Muscle layer of colon (tissue), 2 donors: ENCODE measurements around the gene WNT1.

Experiments
- H3K27ac ChIP-seq: one replicate; pipeline ENCODE4 v1.7.0; 2013; ENCODE audit warnings: low read depth, mild to moderate bottlenecking, low read length, moderate library complexity
- H3K27me3 ChIP-seq, 2 donors: one replicate each; pipeline ENCODE4 v1.7.0; 2013; ENCODE audit warnings: low read length in 2 of 2, mild to moderate bottlenecking in 2 of 2; ENCODE audit not compliant: insufficient read depth in 2 of 2, control insufficient read depth in 1 of 2
- H3K36me3 ChIP-seq: one replicate; pipeline ENCODE4 v1.7.0; 2013; ENCODE audit warnings: mild to moderate bottlenecking, low read length; ENCODE audit not compliant: insufficient read depth
- H3K4me1 ChIP-seq: one replicate; pipeline ENCODE4 v1.7.0; 2013; ENCODE audit warnings: mild to moderate bottlenecking, low read length; ENCODE audit not compliant: insufficient read depth
- H3K4me3 ChIP-seq, 2 donors: one replicate each; pipeline ENCODE4 v1.7.0; 2013; ENCODE audit warnings: low read length in 2 of 2, low read depth in 1 of 2, mild to moderate bottlenecking in 1 of 2, moderate library complexity in 1 of 2
- H3K9ac ChIP-seq: one replicate; pipeline ENCODE4 v1.7.0; 2013; ENCODE audit warnings: low read length
- H3K9me3 ChIP-seq: one replicate; pipeline ENCODE4 v1.7.0; 2013; ENCODE audit warnings: mild to moderate bottlenecking, low read length
- donor health status: abdominal sarcoma.
- donor health status: Adenocarcinoma of cecum.

Gene WNT1

DNA sequence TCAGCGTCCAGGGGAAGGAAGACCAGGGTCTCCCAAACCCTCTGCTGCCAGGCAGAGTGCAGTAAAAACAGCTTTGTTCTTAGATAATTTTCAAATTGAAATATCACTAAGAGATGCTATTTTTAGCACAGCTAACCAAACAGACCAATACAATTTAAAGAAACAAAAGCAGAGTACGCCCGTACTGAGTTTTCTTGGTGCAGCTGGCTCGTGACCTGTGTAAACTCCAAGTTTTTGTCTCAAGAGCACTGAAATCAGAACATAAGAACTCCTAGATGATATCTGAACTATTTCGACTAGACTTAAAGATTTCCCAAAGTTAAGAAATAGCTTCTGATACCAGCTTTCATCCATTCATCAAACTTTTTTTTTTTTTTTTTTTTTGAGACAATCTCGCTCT lies 31.2 kb upstream of the WNT1 start:
- no peak overlapping the region for H3K4me3 ChIP-seq
- no peaks in the 10 kb centered on the region for H3K27me3 ChIP-seq
- H3K4me1 ChIP-seq = peaks cover 5% of the 10 kb centered on the region
- no peak overlapping the region for H3K9ac ChIP-seq
- H3K9me3 ChIP-seq = no peaks in the 10 kb centered on the region
- no peak overlapping the region for H3K27ac ChIP-seq
- peaks cover 5% of the 10 kb centered on the region for H3K36me3 ChIP-seq

DNA sequence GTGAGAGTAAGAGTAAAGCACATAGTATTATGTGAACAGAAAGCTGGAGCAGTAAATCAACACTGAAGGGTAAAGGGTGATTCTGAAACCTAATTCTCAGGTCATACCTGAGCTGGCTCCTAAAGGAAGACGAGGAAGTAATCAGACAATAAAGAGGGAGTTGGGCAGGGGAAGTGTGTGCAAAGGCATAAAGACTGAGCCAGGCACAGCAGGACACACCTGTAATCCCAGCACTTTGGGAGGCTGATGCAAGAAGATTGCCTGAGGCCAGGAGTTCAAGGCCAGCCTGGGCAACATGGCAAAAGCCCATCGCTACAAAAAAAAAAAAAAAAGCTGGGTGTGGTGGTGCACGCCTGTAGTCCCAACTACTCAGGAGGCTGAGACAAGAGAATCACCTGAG lies 30.4 kb upstream of the WNT1 start:
- H3K4me1 ChIP-seq = peaks cover 5% of the 10 kb centered on the region
- peaks cover 5% of the 10 kb centered on the region for H3K36me3 ChIP-seq
- no peak overlapping the region for H3K9ac ChIP-seq
- H3K4me3 ChIP-seq = no peak overlapping the region
- H3K27ac ChIP-seq = no peak overlapping the region
- no peaks in the 10 kb centered on the region for H3K9me3 ChIP-seq
- H3K27me3 ChIP-seq = no peaks in the 10 kb centered on the region

DNA sequence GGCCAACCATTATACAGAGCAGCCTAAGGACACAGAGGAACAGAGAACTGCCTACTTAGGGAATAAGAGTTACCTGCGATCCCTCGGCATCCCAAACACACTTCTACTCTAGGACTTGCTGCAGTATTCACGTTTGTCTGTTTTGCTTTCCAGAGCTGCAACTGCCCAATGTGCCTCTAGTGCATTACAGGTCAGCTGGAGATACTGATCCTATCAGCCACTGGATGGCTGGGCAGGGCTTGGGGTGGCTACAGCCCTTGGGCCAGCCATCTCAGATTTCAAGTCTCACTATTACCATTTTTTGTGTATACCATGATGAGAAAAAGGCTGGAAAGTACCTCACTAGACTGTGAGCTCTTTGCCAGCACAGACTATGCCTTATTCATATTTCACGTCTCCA lies 25.4 kb upstream of the WNT1 start:
- Histone ChIP-seq H3K9me3 (no peaks in the 10 kb centered on the region), H3K27me3 (no peaks in the 10 kb centered on the region), H3K4me3 (no peak overlapping the region), H3K27ac (no peak overlapping the region), H3K4me1 (peaks cover 14% of the 10 kb centered on the region), H3K36me3 (no peaks in the 10 kb centered on the region), H3K9ac (no peak overlapping the region)

DNA sequence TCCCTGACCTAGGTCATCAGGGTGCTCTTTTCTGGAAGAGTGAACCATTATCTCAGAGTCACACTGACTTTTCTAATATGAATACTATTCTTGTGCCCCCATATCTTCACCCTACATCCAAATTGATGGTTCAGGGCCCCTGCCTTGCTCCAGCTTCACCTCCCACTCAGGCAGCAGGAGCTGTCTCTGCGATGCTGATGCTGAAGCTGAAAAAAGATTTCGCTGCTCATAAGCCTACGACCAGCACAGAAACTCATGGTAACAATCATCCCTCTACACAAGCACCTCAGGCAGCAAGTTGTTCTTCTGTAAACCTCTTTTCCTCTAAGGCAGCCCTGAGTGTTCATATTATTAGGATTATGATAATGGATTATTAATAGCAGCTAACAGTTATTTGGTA lies 24.1 kb upstream of the WNT1 start:
- Histone ChIP-seq H3K4me3 (no peak overlapping the region), H3K9ac (no peak overlapping the region), H3K27me3 (no peaks in the 10 kb centered on the region), H3K4me1 (peaks cover 18% of the 10 kb centered on the region), H3K9me3 (no peaks in the 10 kb centered on the region), H3K36me3 (no peaks in the 10 kb centered on the region), H3K27ac (no peak overlapping the region)

DNA sequence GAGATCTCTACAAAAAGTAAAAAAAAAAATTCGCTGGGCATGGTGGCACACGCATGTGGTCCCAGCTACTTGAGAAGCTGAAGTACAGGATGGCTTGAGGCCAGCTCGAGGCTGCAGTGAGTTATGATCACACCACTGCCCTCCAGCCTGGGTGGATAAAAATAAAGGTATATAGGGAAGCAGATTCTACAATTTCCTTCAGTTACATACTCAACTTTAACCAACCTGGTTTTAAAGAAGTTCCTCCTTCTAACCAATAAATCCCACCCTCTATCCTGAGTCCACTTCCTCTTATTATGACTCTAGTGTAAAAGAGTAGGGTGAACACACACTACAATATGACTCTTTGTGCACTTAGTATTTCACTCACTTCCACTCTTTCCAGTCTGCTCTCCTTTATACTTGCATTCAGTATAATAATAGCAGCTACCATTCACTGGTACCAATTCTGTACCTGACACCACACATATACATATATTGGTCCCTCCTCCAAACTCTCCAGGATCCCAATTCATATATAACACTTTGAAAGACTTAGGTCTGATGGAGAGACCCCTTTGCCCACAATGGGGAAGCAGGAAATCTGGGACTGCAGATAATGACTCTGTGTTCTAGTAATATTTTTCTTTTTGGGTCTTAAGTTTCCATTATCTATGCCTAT lies 23.2 kb upstream of the WNT1 start:
- Histone ChIP-seq H3K36me3 (no peaks in the 10 kb centered on the region), H3K9ac (no peak overlapping the region), H3K4me1 (peaks cover 18% of the 10 kb centered on the region), H3K4me3 (no peak overlapping the region), H3K27me3 (no peaks in the 10 kb centered on the region), H3K27ac (no peak overlapping the region), H3K9me3 (no peaks in the 10 kb centered on the region)

DNA sequence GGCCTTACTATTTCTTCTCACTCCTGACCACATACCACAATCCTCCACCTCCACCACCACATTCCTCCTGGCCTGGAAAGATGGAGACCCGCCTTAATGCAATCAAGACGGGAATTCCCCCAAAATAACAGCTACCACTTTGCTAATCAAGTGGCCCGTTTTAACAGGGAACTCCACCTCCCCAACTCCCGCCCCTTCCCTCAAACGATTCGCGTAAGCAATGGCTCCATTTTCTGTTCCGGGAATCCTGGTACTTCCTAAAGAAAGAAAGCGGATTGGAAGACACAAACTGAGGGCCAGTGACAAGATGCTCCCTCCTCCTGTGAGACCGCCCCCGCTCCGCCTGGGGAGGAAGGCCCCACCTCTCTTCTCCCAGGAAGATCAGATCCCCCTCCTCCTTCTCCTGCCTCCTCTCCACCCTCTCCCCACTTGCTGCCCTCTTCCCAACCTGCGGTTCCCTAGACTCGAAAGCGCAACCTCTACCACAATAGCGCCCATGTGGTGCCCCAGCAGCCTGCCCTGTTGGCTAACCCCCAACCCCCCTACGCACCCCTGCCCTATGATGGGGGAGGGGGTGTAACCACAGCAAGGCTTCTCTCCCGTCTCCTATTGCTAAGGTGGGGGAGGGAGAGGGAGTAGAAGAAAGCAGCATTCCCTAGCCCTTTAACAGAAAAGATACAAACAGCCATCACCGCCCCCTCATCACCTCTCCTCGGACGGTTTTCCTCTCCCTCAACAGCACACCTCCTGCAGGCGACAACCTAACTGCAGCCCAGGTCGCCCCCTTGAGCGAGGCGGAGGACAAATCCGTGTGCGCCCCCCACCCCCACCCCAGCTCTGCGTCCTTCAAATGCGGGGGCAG lies 21.6 kb upstream of the WNT1 start:
- H3K27ac ChIP-seq = peak overlapping the region; percentile 88
- H3K9ac ChIP-seq = peak overlapping the region; percentile 66
- peaks cover 18% of the 10 kb centered on the region for H3K4me1 ChIP-seq
- H3K36me3 ChIP-seq = no peaks in the 10 kb centered on the region
- peak overlapping the region; percentile 92 to 94 for H3K4me3 ChIP-seq
- H3K27me3 ChIP-seq = no peaks in the 10 kb centered on the region
- no peaks in the 10 kb centered on the region for H3K9me3 ChIP-seq

DNA sequence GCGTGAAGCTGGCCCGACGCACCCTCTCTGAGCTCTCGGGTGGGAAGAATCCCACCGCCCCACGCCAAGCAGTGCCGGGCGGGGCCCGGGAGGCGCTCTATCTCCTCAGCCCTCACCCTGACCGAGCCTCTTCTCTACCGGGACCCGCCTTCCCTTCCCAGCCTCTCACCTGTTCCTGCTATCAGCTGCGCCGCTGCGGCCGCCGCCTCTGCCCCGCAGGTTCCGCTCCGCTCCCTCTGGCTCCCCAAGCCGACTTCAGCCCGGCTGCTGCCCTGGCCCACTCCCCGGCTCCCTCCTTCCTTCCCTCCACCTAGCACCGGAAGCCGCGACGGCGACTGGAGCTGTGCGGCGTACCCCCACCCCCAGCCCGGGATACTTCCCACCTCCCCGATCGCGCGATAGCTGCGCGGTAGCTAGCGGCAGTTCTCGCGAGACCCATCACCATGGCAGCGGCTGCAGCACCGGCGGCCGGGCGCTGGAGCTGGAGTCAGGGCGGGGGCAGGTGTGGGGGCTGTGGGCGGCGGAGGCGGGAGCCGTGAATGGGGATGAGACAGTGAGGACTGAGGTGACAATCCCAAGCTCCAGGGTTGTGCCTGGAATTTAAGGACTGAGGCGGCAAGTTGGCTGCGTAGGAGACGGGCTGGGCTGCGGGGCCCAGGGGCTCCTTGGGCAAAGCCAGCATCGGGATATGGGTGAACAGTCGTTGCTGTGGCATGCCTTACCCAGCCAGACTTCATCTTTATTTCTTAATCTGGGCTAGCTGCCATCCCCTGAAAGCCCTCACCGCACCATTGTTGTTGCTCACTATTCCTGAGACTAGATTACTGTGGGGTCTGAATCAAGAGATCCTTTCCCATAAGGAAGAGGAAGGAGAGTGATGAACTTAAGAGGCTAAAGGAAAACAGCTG lies 20.7 kb upstream of the WNT1 start, which contains the start of gene ARF3:
TSS of gene ARF3 (minus strand) at position 347 of the 908 bp plus-strand sequence. CDS start 16,392 bp downstream, outside the sequence.
- Histone ChIP-seq H3K4me1 (peaks cover 18% of the 10 kb centered on the region), H3K27me3 (no peaks in the 10 kb centered on the region), H3K9ac (peak within 1 kb of the TSS; percentile 66), H3K9me3 (no peaks in the 10 kb centered on the region), H3K27ac (peak within 1 kb of the TSS; percentile 88), H3K4me3 (peak within 1 kb of the TSS; percentile 92 to 94), H3K36me3 (no peaks in the 10 kb centered on the region)

DNA sequence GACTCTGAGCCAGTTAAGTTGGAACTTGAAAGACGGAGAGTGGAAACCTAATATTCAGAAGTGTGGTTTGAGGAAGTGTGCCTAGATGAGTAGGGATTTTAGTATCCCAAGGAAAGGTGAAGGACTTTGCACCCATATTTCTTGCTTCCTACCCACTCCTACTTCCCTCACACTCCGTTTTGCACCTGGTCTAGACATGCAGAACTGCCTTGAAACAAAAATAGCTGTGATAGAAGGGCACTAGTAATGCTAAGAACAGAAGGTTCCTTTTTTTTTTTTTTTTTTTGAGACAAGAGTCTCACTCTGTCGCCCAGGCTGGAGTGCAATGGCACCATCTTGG lies 20.1 kb upstream of the WNT1 start:
- H3K27ac ChIP-seq = no peak overlapping the region

DNA sequence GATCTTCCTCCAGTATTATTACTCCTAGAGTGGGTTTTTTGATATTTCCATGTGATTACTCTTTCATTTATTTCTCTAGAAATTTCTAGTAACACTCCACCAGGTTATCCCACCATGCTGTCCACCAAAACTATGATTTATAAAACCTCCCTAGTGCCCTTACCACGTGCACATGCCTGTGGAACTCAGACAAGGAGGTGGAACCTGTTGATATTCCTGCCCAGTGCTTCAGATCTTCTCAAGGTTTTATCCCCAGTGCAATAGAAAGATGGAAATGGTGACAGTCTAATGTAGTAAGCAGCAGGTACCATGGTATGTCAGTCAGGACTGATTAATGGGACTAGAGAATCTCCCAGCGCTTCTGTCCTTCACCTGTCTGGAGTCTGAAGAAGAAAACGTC lies 17.3 kb upstream of the WNT1 start:
- no peak overlapping the region for H3K4me3 ChIP-seq
- no peak overlapping the region for H3K9ac ChIP-seq
- H3K36me3 ChIP-seq = no peaks in the 10 kb centered on the region
- peaks cover 10% of the 10 kb centered on the region for H3K4me1 ChIP-seq
- no peak overlapping the region for H3K27ac ChIP-seq
- H3K27me3 ChIP-seq = no peaks in the 10 kb centered on the region
- no peaks in the 10 kb centered on the region for H3K9me3 ChIP-seq

More for the DNA sequence above, 20.1 kb upstream of the WNT1 start:
- no peak overlapping the region for H3K9ac ChIP-seq
- H3K27me3 ChIP-seq = no peaks in the 10 kb centered on the region
- H3K9me3 ChIP-seq = no peaks in the 10 kb centered on the region
- H3K36me3 ChIP-seq = no peaks in the 10 kb centered on the region
- H3K4me1 ChIP-seq = peaks cover 18% of the 10 kb centered on the region
- peak overlapping the region in 1 of 2 donors; percentile 94 for H3K4me3 ChIP-seq

DNA sequence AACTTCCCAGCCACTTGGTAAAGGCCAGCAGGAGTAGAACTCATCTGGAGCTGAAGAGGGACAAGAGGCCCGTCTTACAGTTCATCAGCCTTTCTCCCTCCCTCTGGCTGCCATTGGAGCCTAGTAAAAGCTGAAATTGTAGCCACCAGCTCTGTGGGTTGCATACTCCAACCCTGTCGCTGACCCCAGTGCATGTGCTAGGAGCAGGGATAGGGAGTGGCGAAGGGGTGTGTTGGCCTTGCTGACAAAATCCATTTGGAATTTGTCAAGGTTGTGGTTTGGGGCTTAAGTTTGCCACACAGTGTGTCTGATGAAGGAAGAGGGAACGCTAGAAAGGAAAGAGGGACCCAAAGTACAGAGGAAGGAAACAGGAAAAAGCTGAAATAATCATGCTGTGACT lies 16.8 kb upstream of the WNT1 start:
- H3K4me1 ChIP-seq = peaks cover 5% of the 10 kb centered on the region
- H3K4me3 ChIP-seq = no peak overlapping the region
- H3K36me3 ChIP-seq = no peaks in the 10 kb centered on the region
- no peak overlapping the region for H3K27ac ChIP-seq
- no peaks in the 10 kb centered on the region for H3K27me3 ChIP-seq
- H3K9ac ChIP-seq = no peak overlapping the region
- H3K9me3 ChIP-seq = no peaks in the 10 kb centered on the region

DNA sequence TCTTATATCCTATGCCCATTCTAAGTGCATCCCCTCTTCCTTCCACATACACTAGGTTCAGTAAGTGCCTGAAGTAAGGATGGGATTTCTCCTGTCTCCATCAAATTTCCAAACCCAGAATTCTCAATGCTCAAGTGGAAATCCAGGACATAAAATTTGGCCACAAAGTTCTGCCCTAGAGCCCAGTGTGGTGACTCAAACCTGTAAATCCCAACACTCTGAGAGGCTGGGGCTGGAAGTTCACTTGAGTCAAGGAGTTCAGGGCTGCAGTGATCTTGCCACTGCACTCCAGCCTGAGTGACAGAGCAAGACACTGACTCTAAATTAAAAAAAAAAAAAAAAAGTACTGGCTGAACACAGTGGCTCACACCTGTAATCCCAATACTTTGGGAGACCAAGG lies 16.3 kb upstream of the WNT1 start:
- H3K4me1 ChIP-seq = peaks cover 5% of the 10 kb centered on the region
- no peak overlapping the region for H3K27ac ChIP-seq
- no peaks in the 10 kb centered on the region for H3K9me3 ChIP-seq
- no peak overlapping the region for H3K4me3 ChIP-seq
- H3K27me3 ChIP-seq = no peaks in the 10 kb centered on the region
- H3K9ac ChIP-seq = no peak overlapping the region
- no peaks in the 10 kb centered on the region for H3K36me3 ChIP-seq
